Activated CD4-positive, alpha-beta T cell treated with anti-CD3 and anti-CD28 coated beads for 36 hours (primary cell): ENCODE data around the gene SEPTIN11. TPM values are rescaled to one million over a fixed set of nuclear protein-coding genes. Genes with fewer than 3 reads are reported as not detected.

Experiments used
- ATAC-seq: fragments of 200-7000 bp; cut with Tn5 transposase; one replicate; pipeline ENCODE4 v1.10.0; 2021; ENCODE audit warnings: mild to moderate bottlenecking, moderate library complexity
- CTCF ChIA-PET: fragments of 350-600 bp; sonication (Branson Sonifier 250); formaldehyde crosslinking; loops from one replicate; lab custom pipeline; 2021; ENCODE audit warnings: antibody characterized with exemption; lab: Charles Lee
- POLR2A ChIA-PET: fragments of 350-600 bp; sonication (Branson Sonifier 250); formaldehyde crosslinking; loops from one replicate; lab custom pipeline; 2021; ENCODE audit warnings: antibody characterized with exemption, inconsistent platforms; lab: Charles Lee
- DNase-seq: peaks from one replicate; pipeline ENCODE4 v3.0.0-alpha.2; 2020
- H3K27ac Mint-ChIP-seq: one replicate; pipeline ENCODE4 v1.8.0; 2021; ENCODE audit warnings: mixed read lengths
- H3K27me3 Mint-ChIP-seq: one replicate; pipeline ENCODE4 v1.8.0; 2021; ENCODE audit warnings: mixed read lengths
- H3K36me3 Mint-ChIP-seq: one replicate; pipeline ENCODE4 v1.8.0; 2021; ENCODE audit warnings: low read depth, mixed read lengths
- H3K4me1 Mint-ChIP-seq: one replicate; pipeline ENCODE4 v1.8.0; 2021; ENCODE audit warnings: mixed read lengths
- H3K4me3 Mint-ChIP-seq: one replicate; pipeline ENCODE4 v1.8.0; 2021; ENCODE audit warnings: mild to moderate bottlenecking, moderate library complexity, mixed read lengths
- H3K9me3 Mint-ChIP-seq: one replicate; pipeline ENCODE4 v1.8.0; 2021; ENCODE audit warnings: low read depth, mixed read lengths
- intact Hi-C, 2 experiments: fragments of 100-400 bp; cut with DNase I in 1 of 2; cut with micrococcal nuclease in 1 of 2; formaldehyde crosslinking; loops; one replicate each; pipeline versions ENCODE4 v1.14.2 to v1.15.1; 2022 to 2024; cut with DNase I, micrococcal nuclease
- total RNA-seq, 2 experiments: library from RNA; stranded (reverse); gene quantifications; one replicate each; pipeline ENCODE4 v1.2.3, GENCODE V29; 2021

SEPTIN11 gene
- total RNA-seq: 10 to 100 TPM; 15.5 to 34.5 TPM

DNA sequence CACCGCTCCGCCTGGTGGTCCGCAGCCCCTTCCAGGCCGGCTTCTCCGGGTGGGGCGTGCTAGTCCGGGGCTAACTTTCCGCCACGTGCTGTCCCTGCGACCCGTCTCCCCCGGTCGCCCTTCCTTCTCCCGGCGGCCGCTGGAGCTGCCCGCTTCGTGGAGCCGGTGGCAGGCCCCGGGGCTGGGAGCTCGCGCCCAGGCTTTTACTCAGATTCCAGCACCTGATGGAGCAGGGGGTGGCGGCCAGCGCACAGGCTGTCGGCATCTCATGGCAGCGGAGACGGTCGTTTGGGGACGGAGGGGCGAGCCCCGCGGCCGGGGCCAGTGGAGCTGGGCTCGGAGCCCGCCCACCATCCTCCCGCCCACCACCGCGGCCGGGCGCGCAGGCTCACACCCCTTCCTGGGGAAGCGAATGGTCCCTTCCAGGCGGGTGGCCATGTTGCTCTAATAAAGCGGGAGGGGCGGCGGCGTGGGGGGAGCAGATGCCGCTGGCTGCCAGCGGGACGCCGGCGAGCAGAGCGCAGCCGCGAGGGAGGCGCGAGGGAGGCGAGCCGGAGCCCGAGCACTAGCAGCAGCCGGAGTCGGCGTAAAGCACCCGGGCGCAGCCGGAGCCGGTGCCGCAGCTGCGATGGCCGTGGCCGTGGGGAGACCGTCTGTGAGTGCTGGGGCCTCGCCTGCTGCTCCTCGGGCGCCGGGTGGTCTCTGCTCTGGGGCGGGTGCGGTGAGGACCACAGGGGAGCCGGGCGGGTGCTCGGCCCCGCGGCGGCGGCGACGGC, at the start of gene SEPTIN11:
Gene SEPTIN11, plus strand, starts transcription at position 477 of the 776 bp plus-strand sequence. Its CDS starts 152 bp downstream, at position 629.
- Mint-ChIP-seq H3K4me3 (peak within 1 kb of the TSS; percentile 83), H3K36me3 (no peaks in the 10 kb centered on the region), H3K9me3 (no peaks in the 10 kb centered on the region), H3K27ac (peak within 1 kb of the TSS; percentile 49), H3K4me1 (peaks cover 13% of the 10 kb centered on the region), H3K27me3 (peaks cover 22% of the 10 kb centered on the region)
- intact Hi-C loops: loop anchor here (1.0 to 10.0 kb wide), 6 partner anchors 38 to 895 kb away; no protein-coding TSS in a partner anchor
- ChIA-PET CTCF (interaction anchor here (0.8 to 1.0 kb wide), 4 partner anchors 39 to 97 kb away, joined by 3 to 6 read pairs (median 3); no protein-coding TSS in a partner anchor), POLR2A (interaction anchor here (0.9 kb wide), 1 partner anchor 82 kb away, joined by 3 read pairs; no protein-coding TSS in a partner anchor)
- ATAC-seq (peak; percentile 72), DNase-seq (peak; percentile 86)

DNA sequence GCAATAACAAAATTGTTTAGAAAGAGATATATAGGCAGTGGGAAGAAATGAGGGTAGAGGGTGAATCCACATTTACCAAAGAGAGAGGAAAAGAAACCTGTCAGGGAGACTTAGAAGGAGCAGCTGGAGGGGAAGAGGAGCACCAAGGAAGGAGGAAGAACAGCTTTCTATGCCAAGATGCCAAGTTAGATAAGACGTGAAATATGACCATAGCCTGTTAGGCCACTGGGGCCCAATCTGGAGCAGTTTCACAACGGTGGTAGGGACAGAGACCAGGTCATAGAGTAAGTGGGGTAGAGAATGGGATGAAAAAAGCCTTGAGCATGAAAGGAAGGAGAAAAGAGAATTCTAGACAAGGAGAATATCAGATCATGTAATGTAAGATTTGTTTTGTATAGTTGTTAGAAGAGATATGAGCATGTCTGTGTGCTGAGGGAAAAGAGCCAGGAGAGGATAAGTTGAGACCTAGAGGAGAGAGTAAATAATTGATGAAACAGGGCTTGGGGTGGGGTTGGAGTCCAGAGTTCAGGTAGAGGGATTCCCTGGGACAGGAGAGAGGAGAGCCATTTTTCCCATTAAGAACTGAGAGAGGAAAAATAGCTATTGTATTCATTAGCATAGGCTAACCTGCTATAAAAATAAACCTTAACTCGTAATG, 47.2 kb upstream of the SEPTIN11 start:
- Mint-ChIP-seq H3K4me1 (peaks cover 9% of the 10 kb centered on the region), H3K27me3 (peaks cover 20% of the 10 kb centered on the region), H3K36me3 (no peaks in the 10 kb centered on the region), H3K9me3 (peaks cover 2% of the 10 kb centered on the region), H3K27ac (no peak overlapping the region), H3K4me3 (no peak overlapping the region)
- ChIA-PET CTCF (interaction anchor here (0.6 to 0.7 kb wide), 2 partner anchors 18 to 191 kb away, joined by 3 read pairs; no protein-coding TSS in a partner anchor), POLR2A (interaction anchor here (0.6 kb wide), 1 partner anchor 17 kb away, joined by 7 read pairs; no protein-coding TSS in a partner anchor)
- no peak for ATAC-seq
- DNase-seq: no peak
- intact Hi-C loops: no loop called here

- peaks cover 2% of the 10 kb centered on the region for H3K9me3 Mint-ChIP-seq
- no peak overlapping the region for H3K4me3 Mint-ChIP-seq
- no peak for ATAC-seq
- no peaks in the 10 kb centered on the region for H3K36me3 Mint-ChIP-seq
- ChIA-PET POLR2A (no interaction called here), CTCF (no interaction called here)
- H3K4me1 Mint-ChIP-seq: no peaks in the 10 kb centered on the region
- intact Hi-C loops: no loop called here
- H3K27ac Mint-ChIP-seq: no peak overlapping the region
- no peak for DNase-seq
- peaks cover 6% of the 10 kb centered on the region for H3K27me3 Mint-ChIP-seq
These were observed 44.8 kb upstream of the SEPTIN11 start for GRCh38 chr4:76904646-76905190.

GRCh38 chr4:76905521-76905920, 44.0 kb upstream of the SEPTIN11 start:
- peaks cover 2% of the 10 kb centered on the region for H3K9me3 Mint-ChIP-seq
- H3K4me3 Mint-ChIP-seq: no peak overlapping the region
- H3K36me3 Mint-ChIP-seq: no peaks in the 10 kb centered on the region
- H3K27me3 Mint-ChIP-seq: peaks cover 2% of the 10 kb centered on the region
- ATAC-seq (no peak), DNase-seq (no peak)
- ChIA-PET CTCF (interaction anchor here (0.6 kb wide), 1 partner anchor 450 kb away, joined by 3 read pairs; no protein-coding TSS in a partner anchor), POLR2A (no interaction called here)
- intact Hi-C loops: no loop called here
- H3K27ac Mint-ChIP-seq: no peak overlapping the region
- H3K4me1 Mint-ChIP-seq: no peaks in the 10 kb centered on the region

DNA sequence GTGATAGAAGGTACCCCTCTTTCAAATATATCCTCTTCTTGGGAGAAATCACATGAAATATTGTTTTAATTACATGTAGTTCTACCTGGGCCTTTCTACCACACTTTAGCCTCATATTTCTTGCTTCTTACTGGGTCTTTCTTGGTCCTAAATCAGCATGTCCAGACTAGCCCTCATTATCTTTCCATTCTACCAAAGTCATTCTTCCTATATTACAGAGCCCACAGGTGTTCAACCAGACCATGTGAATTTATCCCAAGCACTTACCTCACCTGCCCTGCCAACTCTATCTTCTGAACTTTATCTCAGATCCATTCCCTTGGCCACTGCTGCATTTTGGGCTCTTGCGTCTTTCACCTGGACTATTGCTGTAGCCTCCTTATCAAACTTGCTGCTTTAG, 39.8 kb upstream of the SEPTIN11 start:
- intact Hi-C loops: no loop called here
- H3K36me3 Mint-ChIP-seq: no peaks in the 10 kb centered on the region
- CTCF ChIA-PET: interaction anchor here (0.7 to 1.0 kb wide), 2 partner anchors 11 to 913 kb away, joined by 3 read pairs; no protein-coding TSS in a partner anchor
- ATAC-seq (no peak), DNase-seq (no peak)
- H3K27me3 Mint-ChIP-seq: peaks cover 2% of the 10 kb centered on the region
- no peaks in the 10 kb centered on the region for H3K4me1 Mint-ChIP-seq
- peaks cover 2% of the 10 kb centered on the region for H3K9me3 Mint-ChIP-seq
- no peak overlapping the region for H3K4me3 Mint-ChIP-seq
- no peak overlapping the region for H3K27ac Mint-ChIP-seq
- POLR2A ChIA-PET: no interaction called here

GRCh38 chr4:76920715-76921114, 28.8 kb upstream of the SEPTIN11 start:
- no peaks in the 10 kb centered on the region for H3K36me3 Mint-ChIP-seq
- no peak overlapping the region for H3K4me3 Mint-ChIP-seq
- ATAC-seq: no peak
- no peak overlapping the region for H3K27ac Mint-ChIP-seq
- no peaks in the 10 kb centered on the region for H3K4me1 Mint-ChIP-seq
- ChIA-PET POLR2A (no interaction called here), CTCF (interaction anchor here (0.5 to 0.9 kb wide), 2 partner anchors 11 to 62 kb away, joined by 3 read pairs; no protein-coding TSS in a partner anchor)
- H3K27me3 Mint-ChIP-seq: no peaks in the 10 kb centered on the region
- H3K9me3 Mint-ChIP-seq: no peaks in the 10 kb centered on the region
- intact Hi-C loops: no loop called here
- no peak for DNase-seq

GRCh38 chr4:76923619-76924357, 25.8 kb upstream of the SEPTIN11 start:
- H3K27ac Mint-ChIP-seq: no peak overlapping the region
- ChIA-PET POLR2A (no interaction called here), CTCF (no interaction called here)
- no peaks in the 10 kb centered on the region for H3K36me3 Mint-ChIP-seq
- ATAC-seq (no peak), DNase-seq (no peak)
- intact Hi-C loops: no loop called here
- no peaks in the 10 kb centered on the region for H3K4me1 Mint-ChIP-seq
- no peaks in the 10 kb centered on the region for H3K9me3 Mint-ChIP-seq
- H3K27me3 Mint-ChIP-seq: no peaks in the 10 kb centered on the region
- H3K4me3 Mint-ChIP-seq: no peak overlapping the region

DNA sequence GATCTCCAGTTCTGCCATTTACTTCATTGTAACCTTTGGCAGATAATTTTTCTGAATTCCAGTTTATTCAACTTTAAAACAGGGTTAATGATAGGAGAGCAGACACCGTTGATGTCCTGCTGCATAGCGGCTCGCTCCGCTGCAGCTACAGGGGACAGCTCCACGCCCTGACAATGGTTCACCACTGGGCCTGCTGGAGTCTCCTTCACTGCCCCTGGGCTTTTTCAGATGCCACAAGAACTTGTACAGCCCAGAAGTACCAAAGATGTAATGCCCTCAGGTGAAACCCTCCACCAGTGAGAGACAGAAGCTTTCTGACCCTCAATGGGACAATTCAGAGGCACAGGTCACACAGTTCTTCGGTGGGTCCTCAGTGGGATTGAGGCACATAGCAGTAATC, 22.7 kb upstream of the SEPTIN11 start:
- H3K27ac Mint-ChIP-seq: no peak overlapping the region
- ChIA-PET CTCF (no interaction called here), POLR2A (no interaction called here)
- H3K4me3 Mint-ChIP-seq: no peak overlapping the region
- no peak for DNase-seq
- no peaks in the 10 kb centered on the region for H3K9me3 Mint-ChIP-seq
- no peaks in the 10 kb centered on the region for H3K4me1 Mint-ChIP-seq
- intact Hi-C loops: no loop called here
- ATAC-seq: no peak
- peaks cover 2% of the 10 kb centered on the region for H3K27me3 Mint-ChIP-seq
- no peaks in the 10 kb centered on the region for H3K36me3 Mint-ChIP-seq

DNA sequence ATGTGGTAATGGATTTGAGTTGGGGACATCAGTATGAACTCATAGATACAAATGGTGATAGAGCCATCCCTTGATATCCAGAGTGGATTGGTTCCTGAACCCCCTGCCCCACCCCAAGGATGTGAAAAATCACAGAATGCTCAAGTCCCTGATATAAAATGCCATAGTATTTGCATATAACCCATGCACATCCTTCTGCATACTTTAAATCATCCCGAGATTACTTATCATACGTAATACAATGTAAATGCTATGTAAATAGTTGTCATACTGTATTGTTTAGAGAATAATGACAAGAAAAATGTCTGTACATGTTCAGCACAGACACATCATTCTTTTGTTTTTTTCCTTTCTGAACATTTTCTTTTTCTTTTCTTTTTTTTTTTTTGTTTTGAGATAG, 18.9 kb upstream of the SEPTIN11 start:
- ATAC-seq: no peak
- H3K9me3 Mint-ChIP-seq: no peaks in the 10 kb centered on the region
- H3K27me3 Mint-ChIP-seq: peaks cover 2% of the 10 kb centered on the region
- ChIA-PET CTCF (no interaction called here), POLR2A (no interaction called here)
- intact Hi-C loops: no loop called here
- no peak overlapping the region for H3K27ac Mint-ChIP-seq
- no peak for DNase-seq
- H3K36me3 Mint-ChIP-seq: no peaks in the 10 kb centered on the region
- no peaks in the 10 kb centered on the region for H3K4me1 Mint-ChIP-seq
- H3K4me3 Mint-ChIP-seq: no peak overlapping the region

- POLR2A ChIA-PET: no interaction called here
- Mint-ChIP-seq H3K4me3 (no peak overlapping the region), H3K27me3 (peaks cover 2% of the 10 kb centered on the region), H3K9me3 (no peaks in the 10 kb centered on the region), H3K4me1 (no peaks in the 10 kb centered on the region), H3K36me3 (no peaks in the 10 kb centered on the region), H3K27ac (no peak overlapping the region)
- intact Hi-C loops: no loop called here
- DNase-seq (no peak), ATAC-seq (no peak)
- CTCF ChIA-PET: no interaction called here
These were observed 18.5 kb upstream of the SEPTIN11 start for GRCh38 chr4:76931087-76931486.
